ENCODE measurements around the gene SPRY4.

GRCh38 chr5:142303565-142303964 is 21.3 kb downstream of the SPRY4 start:
- TF ChIP-seq SMC3 (IDR thresholded peaks at IDR 0.05; ENCODE audit: low read depth, low read length) (no peak), CEBPB (IDR thresholded peaks at IDR 0.05; ENCODE audit: low read depth, low read length) (no peak), CTCF (conservative IDR thresholded peaks at IDR 0.05; ENCODE audit: low read depth, low read length) (no peak), MAFK (IDR thresholded peaks at IDR 0.05; ENCODE audit: low read depth, low read length) (no peak), POLR2A (IDR thresholded peaks at IDR 0.05; ENCODE audit: low read depth, low read length) (no peak), BHLHE40 (IDR thresholded peaks at IDR 0.05; ENCODE audit: low read depth, low read length) (no peak), MAZ (IDR thresholded peaks at IDR 0.05; ENCODE audit: borderline replicate concordance, low read depth, low read length) (no peak), RAD21 (IDR thresholded peaks at IDR 0.05; ENCODE audit: low read length) (no peak), ELK1 (IDR thresholded peaks at IDR 0.05; ENCODE audit: borderline replicate concordance, low read depth, low read length) (no peak), USF2 (IDR thresholded peaks at IDR 0.05; ENCODE audit: low read depth, low read length) (no peak), NFE2L2 (IDR thresholded peaks at IDR 0.05; ENCODE audit: low read depth, low read length) (no peak)

Data from IMR-90 (cell line).